IgD-negative memory B cell (primary cell): ENCODE results near the gene POPDC3. TPM values are rescaled to one million over a fixed set of nuclear protein-coding genes. Genes with fewer than 3 reads are reported as not detected.

Experiments used
- H3K27ac Mint-ChIP-seq, 3 donors: one replicate each; pipeline ENCODE4 v1.8.0; 2020 to 2022; ENCODE audit warnings: mild to moderate bottlenecking in 3 of 3, mixed read lengths in 3 of 3, moderate library complexity in 1 of 3
- H3K27me3 Mint-ChIP-seq: one replicate; pipeline ENCODE4 v1.8.0; 2021; ENCODE audit warnings: mixed read lengths
- H3K36me3 Mint-ChIP-seq: one replicate; pipeline ENCODE4 v1.8.0; 2020; ENCODE audit warnings: mild to moderate bottlenecking, mixed read lengths
- H3K4me1 Mint-ChIP-seq, 3 donors: one replicate each; pipeline ENCODE4 v1.8.0; 2020 to 2022; ENCODE audit warnings: mixed read lengths in 3 of 3, mild to moderate bottlenecking in 1 of 3
- H3K4me3 Mint-ChIP-seq, 4 donors: one replicate each; pipeline ENCODE4 v1.8.0; 2020 to 2022; ENCODE audit warnings: mild to moderate bottlenecking in 4 of 4, mixed read lengths in 4 of 4, moderate library complexity in 3 of 4
- H3K9me3 Mint-ChIP-seq, 3 donors: one replicate each; pipeline ENCODE4 v1.8.0; 2020 to 2021; ENCODE audit warnings: mixed read lengths in 3 of 3, mild to moderate bottlenecking in 1 of 3
- polyA plus RNA-seq: library from polyadenylated mRNA; unstranded; fragments of 300-500 nt; fragmentation: Illumina TruSeq; gene quantifications from one replicate; pipeline ENCODE4 v1.2.3, GENCODE V29; 2021

Gene POPDC3
- polyA plus RNA-seq, 1 donor from 2014 or later, result not detected

DNA sequence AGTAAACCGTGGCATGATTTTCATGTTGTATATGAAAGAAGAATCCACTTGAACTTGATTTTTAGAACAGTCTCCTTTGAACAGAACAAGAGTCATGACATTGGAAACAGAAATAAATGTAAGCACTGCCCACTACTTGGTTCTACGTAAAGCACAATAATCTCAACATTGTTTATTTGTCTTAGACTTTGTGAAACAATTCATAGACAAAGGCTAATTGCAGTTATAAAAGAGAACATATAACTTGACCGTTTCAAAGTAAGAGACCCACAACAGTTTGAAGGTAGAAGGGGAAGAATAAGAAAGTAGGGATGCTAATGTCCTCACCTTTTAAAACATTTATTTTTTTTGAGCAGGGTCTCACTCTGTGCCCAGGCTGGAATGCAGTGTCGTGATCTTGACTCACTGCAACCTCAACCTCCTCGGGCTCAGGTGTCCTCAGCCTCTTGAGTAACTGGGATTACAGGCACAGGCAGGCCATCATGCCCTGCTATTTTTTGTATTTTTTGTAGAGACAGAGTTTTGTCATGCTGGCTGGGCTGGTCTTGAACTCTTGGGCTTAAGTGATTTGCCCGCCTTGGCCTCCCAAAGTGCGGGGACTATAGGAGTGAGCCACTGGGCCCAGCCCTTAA, 71.1 kb downstream of the POPDC3 start:
- Mint-ChIP-seq H3K27ac (no peak overlapping the region), H3K27me3 (peaks cover under 1% of the 10 kb centered on the region), H3K36me3 (no peaks in the 10 kb centered on the region), H3K9me3 (no peaks in the 10 kb centered on the region), H3K4me1 (no peaks in the 10 kb centered on the region), H3K4me3 (no peak overlapping the region)

Other genes starting within 250 kb of the POPDC3 start
- gene LIN28B, start 222.9 kb downstream of the POPDC3 start, polyA plus RNA-seq, result not detected
- gene PREP, start 223.1 kb upstream of the POPDC3 start, polyA plus RNA-seq, result 19.9 TPM